Kidney epithelial cell (primary cell): Measurements from ENCODE around the gene PLD4. TPM values are rescaled to one million over a fixed set of nuclear protein-coding genes. Genes with fewer than 3 reads are reported as not detected.

ENCODE experiments used
- DNase-seq: peaks from one replicate; pipeline ENCODE4 v3.0.0-alpha.2; 2010; ENCODE audit warnings: low read depth
- H3K27me3 ChIP-seq: 2 replicates; pipeline ENCODE4 v1.6.0; 2011; ENCODE audit warnings: low read length; ENCODE audit not compliant: control insufficient read depth, insufficient read depth
- H3K36me3 ChIP-seq: 2 replicates; pipeline ENCODE4 v1.5.1; 2011; ENCODE audit warnings: low read length; ENCODE audit not compliant: control insufficient read depth, insufficient read depth
- H3K4me3 ChIP-seq: 2 replicates; pipeline ENCODE4 v1.5.1; 2011; ENCODE audit warnings: low read depth, mild to moderate bottlenecking, control low read depth, low read length
- CTCF ChIP-seq: IDR thresholded peaks from 2 replicates; pipeline ENCODE4 v1.5.1; 2011; ENCODE audit warnings: mild to moderate bottlenecking, moderate library complexity, low read length, control low read depth, inconsistent platforms; ENCODE audit not compliant: insufficient read depth, poor library complexity, severe bottlenecking
- total RNA-seq: library from RNA; depleted of rRNA; stranded (reverse); fragments of >200 nt; gene quantifications from 2 replicates; pipeline ENCODE4 v1.2.3, GENCODE V29; 2015

The PLD4 gene
- total RNA-seq, 1 donor from 2014 or later: 0.04 TPM

GRCh38 chr14:104967386-104968152 is 42.9 kb downstream of the PLD4 start:
- Histone ChIP-seq H3K27me3 (no peaks in the 10 kb centered on the region), H3K4me3 (peak overlapping the region; percentile 4), H3K36me3 (no peaks in the 10 kb centered on the region)
- DNase-seq: no peak
- TF ChIP-seq CTCF: no peak

- no peak for TF ChIP-seq CTCF
- Histone ChIP-seq H3K36me3 (no peaks in the 10 kb centered on the region), H3K4me3 (no peak overlapping the region), H3K27me3 (no peaks in the 10 kb centered on the region)
- DNase-seq: no peak
Measured at GRCh38 chr14:104968153-104968527, 43.5 kb downstream of the PLD4 start.

- Histone ChIP-seq H3K36me3 (no peaks in the 10 kb centered on the region), H3K4me3 (no peak overlapping the region), H3K27me3 (no peaks in the 10 kb centered on the region)
- TF ChIP-seq CTCF: no peak
- no peak for DNase-seq
Measured at GRCh38 chr14:104968541-104969401, 44.1 kb downstream of the PLD4 start.

- Histone ChIP-seq H3K36me3 (no peaks in the 10 kb centered on the region), H3K4me3 (no peak overlapping the region), H3K27me3 (no peaks in the 10 kb centered on the region)
- no peak for TF ChIP-seq CTCF
- no peak for DNase-seq
Measured at GRCh38 chr14:104969741-104970230, 45.1 kb downstream of the PLD4 start.

GRCh38 chr14:104970231-104971068 is 45.8 kb downstream of the PLD4 start:
- Histone ChIP-seq H3K27me3 (no peaks in the 10 kb centered on the region), H3K4me3 (peak overlapping the region; percentile 6), H3K36me3 (no peaks in the 10 kb centered on the region)
- DNase-seq: no peak
- TF ChIP-seq CTCF: no peak
